Neuronal stem cell (in vitro differentiated cells): ENCODE data around the gene TBC1D22A.
A peak's percentile ranks its signal among the peaks of the same experiment; 100 is the strongest.

Source experiments
- DNase-seq: peaks from one replicate; pipeline ENCODE4 v3.0.0-alpha.2; 2013; ENCODE audit warnings: low spot score
- H2AFZ ChIP-seq: one replicate; pipeline ENCODE4 v1.6.1; 2013; ENCODE audit warnings: mild to moderate bottlenecking, low read length, inconsistent platforms
- H2AK5ac ChIP-seq: 2 replicates; pipeline ENCODE4 v1.6.1; 2013; ENCODE audit warnings: low read depth, mild to moderate bottlenecking, inconsistent platforms, low read length, moderate library complexity, mixed read lengths
- H2BK120ac ChIP-seq: 2 replicates; pipeline ENCODE4 v1.6.1; 2013; ENCODE audit warnings: low read depth, mild to moderate bottlenecking, inconsistent platforms, low read length, moderate library complexity, mixed read lengths
- H2BK12ac ChIP-seq: one replicate; pipeline ENCODE4 v1.6.1; 2013; ENCODE audit warnings: low read length, inconsistent platforms
- H2BK15ac ChIP-seq: 2 replicates; pipeline ENCODE4 v1.6.1; 2013; ENCODE audit warnings: mild to moderate bottlenecking, low read length, inconsistent platforms, mixed read lengths
- H2BK5ac ChIP-seq: one replicate; pipeline ENCODE4 v1.6.1; 2013; ENCODE audit warnings: inconsistent platforms, mild to moderate bottlenecking, low read length, moderate library complexity
- H3K14ac ChIP-seq: one replicate; pipeline ENCODE4 v1.6.1; 2013; ENCODE audit warnings: low read length, inconsistent platforms
- H3K18ac ChIP-seq: 2 replicates; pipeline ENCODE4 v1.6.1; 2013; ENCODE audit warnings: low read length, inconsistent platforms
- H3K23ac ChIP-seq: 2 replicates; pipeline ENCODE4 v1.6.1; 2013; ENCODE audit warnings: low read depth, mild to moderate bottlenecking, mixed read lengths, low read length, inconsistent platforms; ENCODE audit not compliant: poor library complexity
- H3K27ac ChIP-seq: replicated peaks from 3 replicates; pipeline ENCODE4 v1.5.1; 2013; ENCODE audit warnings: low read length, inconsistent platforms
- H3K27me3 ChIP-seq, 3 experiments: 2 replicates each; pipeline ENCODE4 v1.6.1; 2013; ENCODE audit warnings: low read length in 3 of 3, mild to moderate bottlenecking in 2 of 3, inconsistent platforms in 1 of 3, low read depth in 1 of 3, mixed read lengths in 1 of 3, moderate library complexity in 1 of 3; ENCODE audit not compliant: control insufficient read depth in 3 of 3, insufficient read depth in 3 of 3
- H3K36me3 ChIP-seq, 2 donors: replicated peaks in 1 of 2; 2 replicates each; pipeline ENCODE4 v1.6.1; 2013; ENCODE audit warnings: low read length in 2 of 2; ENCODE audit not compliant: control insufficient read depth in 2 of 2, insufficient read depth in 2 of 2
- H3K4ac ChIP-seq: 2 replicates; pipeline ENCODE4 v1.6.1; 2013; ENCODE audit warnings: inconsistent platforms, mild to moderate bottlenecking, low read length, moderate library complexity
- H3K4me1 ChIP-seq, 2 donors: 1 replicate in 1 of 2; 2 replicates in 1 of 2; pipeline ENCODE4 v1.6.1; 2013; ENCODE audit warnings: low read length in 2 of 2, low read depth in 1 of 2; ENCODE audit not compliant: control insufficient read depth in 2 of 2, insufficient read depth in 1 of 2
- H3K4me2 ChIP-seq: one replicate; pipeline ENCODE4 v1.6.1; 2013; ENCODE audit warnings: mild to moderate bottlenecking, low read length, inconsistent platforms; ENCODE audit not compliant: insufficient read depth, poor library complexity, severe bottlenecking
- H3K4me3 ChIP-seq, 2 donors: 2 replicates each; pipeline ENCODE4 v1.5.1; 2013; ENCODE audit warnings: low read length in 2 of 2, mild to moderate bottlenecking in 2 of 2, inconsistent platforms in 1 of 2, moderate library complexity in 1 of 2
- H3K79me1 ChIP-seq: one replicate; pipeline ENCODE4 v1.6.1; 2013; ENCODE audit warnings: low read depth, mild to moderate bottlenecking, inconsistent platforms, low read length, moderate library complexity
- H3K9ac ChIP-seq: one replicate; pipeline ENCODE4 v1.6.1; 2013; ENCODE audit warnings: mild to moderate bottlenecking, low read depth, low read length, inconsistent platforms; ENCODE audit not compliant: poor library complexity
- H3K9me3 ChIP-seq, 2 donors: replicated peaks in 1 of 2; 2 replicates each; pipeline versions ENCODE3 to v1.6.1; 2013; ENCODE audit warnings: low read length in 2 of 2, mild to moderate bottlenecking in 2 of 2, inconsistent platforms in 1 of 2, low read depth in 1 of 2, mixed read lengths in 1 of 2, moderate library complexity in 1 of 2; ENCODE audit not compliant: control insufficient read depth in 2 of 2, insufficient read depth in 1 of 2
- H4K8ac ChIP-seq: one replicate; pipeline ENCODE4 v1.6.1; 2013; ENCODE audit warnings: low read depth, mild to moderate bottlenecking, inconsistent platforms, low read length, moderate library complexity
- H4K91ac ChIP-seq: one replicate; pipeline ENCODE4 v1.6.1; 2013; ENCODE audit warnings: low read length, low read depth, mild to moderate bottlenecking, inconsistent platforms; ENCODE audit not compliant: poor library complexity
- WGBS, 2 donors: extraction: QIAGEN DNeasy Blood & Tissue Kit; methylation state at CpG; one replicate each; pipeline ENCODE4 v1.1.7; 2013; ENCODE audit warnings: missing lambda C conversion rate in 2 of 2, mixed read lengths in 1 of 2; ENCODE audit not compliant: insufficient read length in 2 of 2, insufficient replicate concordance in 1 of 2; ENCODE audit errors: extremely low coverage in 2 of 2; 5-methylcytosine and 5-hydroxymethylcytosine counted together

TBC1D22A gene

GRCh38 chr22:47128622-47129215 lies 366.3 kb downstream of the TBC1D22A start:
- no CpG with 5 or more reads among the region's 21 CpGs for WGBS, 2 donors
- Histone ChIP-seq H3K27ac (no peak overlapping the region), H3K4ac (no peak overlapping the region), H2BK120ac (no peak overlapping the region), H3K79me1 (no peaks in the 10 kb centered on the region), H2BK5ac (no peak overlapping the region), H3K18ac (no peak overlapping the region), H3K36me3 (no peaks in the 10 kb centered on the region), H2AFZ (no peak overlapping the region), H3K27me3 (no peaks in the 10 kb centered on the region), H4K91ac (no peak overlapping the region), H3K14ac (no peak overlapping the region), H3K9ac (no peak overlapping the region), H2BK15ac (no peak overlapping the region), H3K23ac (no peak overlapping the region), H4K8ac (no peak overlapping the region), H2AK5ac (no peak overlapping the region), H2BK12ac (no peak overlapping the region), H3K9me3 (no peaks in the 10 kb centered on the region), H3K4me2 (no peak overlapping the region), H3K4me3 (no peak overlapping the region), H3K4me1 (peaks cover 0 to 10% of the 10 kb centered on the region in 2 donors)
- no peak for DNase-seq

- no peak overlapping the region for H3K4me2 ChIP-seq
- no peak overlapping the region for H3K27ac ChIP-seq
- no peak overlapping the region for H2AK5ac ChIP-seq
- H3K27me3 ChIP-seq, result no peaks in the 10 kb centered on the region
- H3K79me1 ChIP-seq, result no peaks in the 10 kb centered on the region
- H3K36me3 ChIP-seq, result no peaks in the 10 kb centered on the region
- no peak overlapping the region for H2BK12ac ChIP-seq
- peak overlapping the region; percentile 63 for H3K14ac ChIP-seq
- no peak overlapping the region for H2BK15ac ChIP-seq
- H4K8ac ChIP-seq, result no peak overlapping the region
- no peak overlapping the region for H2BK5ac ChIP-seq
- no peak overlapping the region for H2AFZ ChIP-seq
- H3K4me1 ChIP-seq, result peaks cover 0 to 6% of the 10 kb centered on the region in 2 donors
- no peak overlapping the region for H3K4me3 ChIP-seq
- no peak overlapping the region for H3K23ac ChIP-seq
- no peaks in the 10 kb centered on the region for H3K9me3 ChIP-seq
- no peak overlapping the region for H2BK120ac ChIP-seq
- H3K9ac ChIP-seq, result no peak overlapping the region
- H3K4ac ChIP-seq, result no peak overlapping the region
- DNase-seq, result no peak
- H3K18ac ChIP-seq, result peak overlapping the region; percentile 63
- no CpG with 5 or more reads among the region's 21 CpGs for WGBS, 2 donors
- no peak overlapping the region for H4K91ac ChIP-seq
Measured at GRCh38 chr22:47129902-47130635, 367.6 kb downstream of the TBC1D22A start.

GRCh38 chr22:47130883-47131631 lies 368.6 kb downstream of the TBC1D22A start:
- Histone ChIP-seq H3K14ac (no peak overlapping the region), H3K4me1 (peaks cover 0 to 6% of the 10 kb centered on the region in 2 donors), H4K8ac (no peak overlapping the region), H3K4me3 (no peak overlapping the region), H2BK120ac (no peak overlapping the region), H3K9ac (no peak overlapping the region), H2AFZ (no peak overlapping the region), H3K27ac (no peak overlapping the region), H3K23ac (no peak overlapping the region), H3K9me3 (no peaks in the 10 kb centered on the region), H3K79me1 (no peaks in the 10 kb centered on the region), H2BK5ac (no peak overlapping the region), H3K4me2 (no peak overlapping the region), H2BK12ac (peak overlapping the region; percentile 1), H3K4ac (no peak overlapping the region), H4K91ac (no peak overlapping the region), H2BK15ac (no peak overlapping the region), H3K18ac (no peak overlapping the region), H3K27me3 (no peaks in the 10 kb centered on the region), H3K36me3 (no peaks in the 10 kb centered on the region), H2AK5ac (peak overlapping the region; percentile 40)
- WGBS, 2 donors, result no CpG with 5 or more reads among the region's 16 CpGs
- DNase-seq, result no peak
